Keratinocyte (primary cell): ENCODE data around the gene PRRC2C. TPM values are rescaled to one million over a fixed set of nuclear protein-coding genes. Genes with fewer than 3 reads are reported as not detected.
"Not testable (repeated sequence)": the region's sequence is repeated elsewhere in the genome, so short reads cannot be mapped to it uniquely, and the experiment has no call there.

Experiments
- DNase-seq: peaks from one replicate; pipeline ENCODE4 v3.0.0-alpha.2; 2011; ENCODE audit warnings: low read depth, missing footprints, low spot score
- FAIRE-seq: peaks from 2 replicates; lab custom pipeline; 2011; peaks lifted over from hg19 to GRCh38; lab: Jason Lieb, UNC
- H2AFZ ChIP-seq: 2 replicates; pipeline ENCODE4 v1.6.0; 2012; ENCODE audit warnings: low read length, control low read depth, inconsistent platforms; ENCODE audit not compliant: control insufficient read depth
- H3K27ac ChIP-seq: 2 replicates; pipeline ENCODE4 v1.5.1; 2011; ENCODE audit warnings: low read length; ENCODE audit not compliant: control insufficient read depth, insufficient read depth
- H3K27me3 ChIP-seq: 3 replicates; pipeline ENCODE4 v1.6.0; 2011; ENCODE audit warnings: low read length; ENCODE audit not compliant: control insufficient read depth, insufficient read depth; ENCODE audit errors: extremely low read depth
- H3K36me3 ChIP-seq, 2 experiments: 2 replicates in 1 of 2; 3 replicates in 1 of 2; pipeline ENCODE4 v1.5.1; 2011; ENCODE audit warnings: low read length in 2 of 2, mild to moderate bottlenecking in 1 of 2; ENCODE audit not compliant: control insufficient read depth in 2 of 2, insufficient read depth in 2 of 2; ENCODE audit errors: extremely low read depth in 1 of 2
- H3K4me1 ChIP-seq: 3 replicates; pipeline ENCODE4 v1.5.1; 2011; ENCODE audit warnings: low read length; ENCODE audit not compliant: control insufficient read depth, insufficient read depth; ENCODE audit errors: extremely low read depth
- H3K4me2 ChIP-seq: 3 replicates; pipeline ENCODE4 v1.6.0; 2011; ENCODE audit warnings: low read depth, low read length; ENCODE audit not compliant: control insufficient read depth, insufficient read depth; ENCODE audit errors: extremely low read depth
- H3K4me3 ChIP-seq, 3 experiments: fragments of 200-600 bp in 1 of 3; sonication (generic) in 1 of 3; 2 replicates in 2 of 3; 3 replicates in 1 of 3; pipeline ENCODE4 v1.5.1; 2011 to 2016; ENCODE audit warnings: low read length in 3 of 3, mild to moderate bottlenecking in 3 of 3, control low read depth in 2 of 3, inconsistent platforms in 1 of 3, low read depth in 1 of 3, mixed read lengths in 1 of 3, mixed run types in 1 of 3, moderate library complexity in 1 of 3; ENCODE audit not compliant: control insufficient read depth in 2 of 3, insufficient read depth in 2 of 3; ENCODE audit errors: extremely low read depth in 1 of 3
- H3K79me2 ChIP-seq: 2 replicates; pipeline ENCODE4 v1.6.0; 2012; ENCODE audit warnings: low read length; ENCODE audit not compliant: control insufficient read depth, insufficient read depth
- H3K9ac ChIP-seq: 3 replicates; pipeline ENCODE4 v1.6.0; 2011; ENCODE audit warnings: low read length; ENCODE audit not compliant: control insufficient read depth, insufficient read depth; ENCODE audit errors: extremely low read depth
- H3K9me1 ChIP-seq: 3 replicates; pipeline ENCODE4 v1.6.0; 2011; ENCODE audit warnings: low read length; ENCODE audit not compliant: control insufficient read depth, insufficient read depth; ENCODE audit errors: extremely low read depth
- H3K9me3 ChIP-seq: 2 replicates; pipeline ENCODE4 v1.5.1; 2012; ENCODE audit warnings: low read depth, low read length; ENCODE audit not compliant: control insufficient read depth
- H4K20me1 ChIP-seq: 3 replicates; pipeline ENCODE4 v1.6.0; 2011; ENCODE audit warnings: low read length; ENCODE audit not compliant: control insufficient read depth, insufficient read depth; ENCODE audit errors: extremely low read depth
- EZH2 ChIP-seq: IDR thresholded peaks from one replicate; pipeline ENCODE4 v1.6.1; 2012; ENCODE audit warnings: inconsistent platforms, mild to moderate bottlenecking, low read length, moderate library complexity
- dilution Hi-C: fragments of 300-500 bp; cut with MboI; formaldehyde crosslinking; loops from one replicate; pipeline ENCODE4 v1.7.0; 2020; ENCODE audit warnings: low sequenced_read_pairs; ENCODE audit not compliant: extremely low pct_ligation_motif_present
- polyA plus RNA-seq, 5 experiments: library from polyadenylated mRNA; depleted of rRNA in 3 of 5; stranded (reverse) in 3 of 5; stranded (forward) in 1 of 5; unstranded in 1 of 5; fragments of >200 nt; gene quantifications; 1 replicate in 1 of 5; 2 replicates in 3 of 5; 3 replicates in 1 of 5; pipeline versions ENCODE4 v1.2.1 to v1.2.3, GENCODE V29; 2011 to 2012; ENCODE audit warnings: missing spikeins in 2 of 5, low read depth in 1 of 5, low replicate concordance in 1 of 5
- TF ChIP-seq, protein P1 (sequence below), 3 experiments: IDR thresholded peaks in 1 of 3; conservative IDR thresholded peaks in 1 of 3; optimal IDR thresholded peaks in 1 of 3; 2 replicates in 2 of 3; 3 replicates in 1 of 3; pipeline versions ENCODE3 to v1.5.1; 2011; ENCODE audit warnings: low read length in 3 of 3, mild to moderate bottlenecking in 3 of 3, moderate library complexity in 2 of 3, control low read depth in 1 of 3, inconsistent platforms in 1 of 3; ENCODE audit not compliant: insufficient read depth in 2 of 3; ENCODE audit errors: extremely low read depth in 1 of 3

Gene PRRC2C
- polyA plus RNA-seq, 1 donor (not counting 4 experiments of a cell fraction or from before 2014, with no cell fraction given): 88.6 TPM

DNA sequence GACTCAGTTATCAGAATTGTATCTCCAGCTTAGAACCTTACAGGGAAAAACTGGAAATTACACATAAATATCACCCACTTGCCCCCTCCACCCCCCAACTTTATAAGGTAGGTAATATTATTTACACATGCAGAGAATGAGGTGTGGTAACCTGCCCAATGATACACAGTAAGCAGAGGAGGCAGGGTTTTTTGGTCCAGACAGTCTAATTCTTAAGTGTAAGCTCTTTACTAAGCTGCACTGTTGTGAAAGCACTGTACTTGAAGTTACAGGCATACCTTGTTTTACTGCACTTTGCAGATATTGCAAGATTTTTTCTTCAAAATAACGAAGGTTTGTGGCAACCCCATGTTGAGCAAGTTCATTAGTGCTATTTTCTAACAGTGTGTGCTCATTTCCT, 111.9 kb downstream of the PRRC2C start:
- peaks cover 0 to 3% of the 10 kb centered on the region in 2 experiments for H3K36me3 ChIP-seq
- no peaks in the 10 kb centered on the region for H3K9me1 ChIP-seq
- H4K20me1 ChIP-seq: no peaks in the 10 kb centered on the region
- no peak for TF ChIP-seq EZH2
- TF ChIP-seq, protein P1, sequence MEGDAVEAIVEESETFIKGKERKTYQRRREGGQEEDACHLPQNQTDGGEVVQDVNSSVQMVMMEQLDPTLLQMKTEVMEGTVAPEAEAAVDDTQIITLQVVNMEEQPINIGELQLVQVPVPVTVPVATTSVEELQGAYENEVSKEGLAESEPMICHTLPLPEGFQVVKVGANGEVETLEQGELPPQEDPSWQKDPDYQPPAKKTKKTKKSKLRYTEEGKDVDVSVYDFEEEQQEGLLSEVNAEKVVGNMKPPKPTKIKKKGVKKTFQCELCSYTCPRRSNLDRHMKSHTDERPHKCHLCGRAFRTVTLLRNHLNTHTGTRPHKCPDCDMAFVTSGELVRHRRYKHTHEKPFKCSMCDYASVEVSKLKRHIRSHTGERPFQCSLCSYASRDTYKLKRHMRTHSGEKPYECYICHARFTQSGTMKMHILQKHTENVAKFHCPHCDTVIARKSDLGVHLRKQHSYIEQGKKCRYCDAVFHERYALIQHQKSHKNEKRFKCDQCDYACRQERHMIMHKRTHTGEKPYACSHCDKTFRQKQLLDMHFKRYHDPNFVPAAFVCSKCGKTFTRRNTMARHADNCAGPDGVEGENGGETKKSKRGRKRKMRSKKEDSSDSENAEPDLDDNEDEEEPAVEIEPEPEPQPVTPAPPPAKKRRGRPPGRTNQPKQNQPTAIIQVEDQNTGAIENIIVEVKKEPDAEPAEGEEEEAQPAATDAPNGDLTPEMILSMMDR (optimal IDR thresholded peaks at IDR 0.05 in 1 of 3, IDR thresholded peaks at IDR 0.05 in 1 of 3, conservative IDR thresholded peaks at IDR 0.05 in 1 of 3; ENCODE audit: extremely low read depth in 1 of 3, insufficient read depth in 2 of 3, low read length in 3 of 3): no peak
- dilution Hi-C loops: no loop called here
- DNase-seq (no peak), FAIRE-seq (no peak)
- no peaks in the 10 kb centered on the region for H3K27me3 ChIP-seq
- H3K9me3 ChIP-seq: no peaks in the 10 kb centered on the region
- peaks cover 2% of the 10 kb centered on the region for H3K4me1 ChIP-seq
- H3K79me2 ChIP-seq: no peaks in the 10 kb centered on the region
- no peak overlapping the region for H3K4me2 ChIP-seq
- H2AFZ ChIP-seq: no peak overlapping the region
- no peak overlapping the region for H3K4me3 ChIP-seq
- H3K9ac ChIP-seq: no peak overlapping the region
- H3K27ac ChIP-seq: no peak overlapping the region

DNA sequence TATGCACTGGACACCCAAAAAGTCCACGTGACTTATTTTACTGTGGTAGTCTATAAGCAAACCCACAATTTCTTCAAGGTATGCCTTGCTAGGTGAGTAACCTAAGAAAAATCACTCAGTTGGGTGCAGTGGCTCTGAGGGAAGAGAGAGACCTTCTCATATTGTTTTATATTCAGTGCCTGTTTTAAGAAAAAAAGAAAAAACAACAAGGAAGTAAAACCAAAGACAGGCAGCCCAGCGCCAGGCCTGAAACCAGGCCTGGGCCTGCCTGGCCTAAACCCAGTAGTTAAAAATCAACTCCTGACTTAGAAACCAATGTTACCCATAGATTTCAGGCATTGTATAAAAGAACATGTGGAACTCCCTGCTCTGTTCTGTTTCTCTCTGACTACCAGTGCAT, 115.0 kb downstream of the PRRC2C start:
- H4K20me1 ChIP-seq, H3K27ac ChIP-seq, H2AFZ ChIP-seq, H3K4me1 ChIP-seq, dilution Hi-C loops, H3K9me3 ChIP-seq, H3K4me3 ChIP-seq, H3K79me2 ChIP-seq, H3K36me3 ChIP-seq, DNase-seq, H3K27me3 ChIP-seq, H3K9ac ChIP-seq, FAIRE-seq, H3K4me2 ChIP-seq, H3K9me1 ChIP-seq: not testable (repeated sequence)

DNA sequence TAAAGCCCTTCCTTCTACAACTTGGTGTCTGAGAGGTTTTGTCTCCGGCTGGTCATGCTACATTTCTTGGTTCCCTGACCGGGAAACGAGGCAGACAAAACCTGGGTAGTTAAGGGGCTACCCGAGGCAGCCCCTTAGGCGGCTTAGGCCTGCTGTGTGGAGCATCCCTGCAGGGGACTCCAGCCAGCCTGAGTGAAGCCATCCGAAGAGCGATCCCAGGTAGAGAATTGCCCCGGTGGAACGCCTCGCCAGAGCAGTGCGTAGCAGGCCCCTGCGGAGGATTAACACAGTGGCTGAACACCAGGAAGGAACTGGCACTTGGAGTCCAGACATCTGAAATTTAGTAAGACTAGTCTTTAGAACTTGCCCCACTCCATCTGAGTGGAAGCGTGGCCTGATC, 115.5 kb downstream of the PRRC2C start:
- TF ChIP-seq EZH2: no peak
- TF ChIP-seq, protein P1 (optimal IDR thresholded peaks at IDR 0.05 in 1 of 3, IDR thresholded peaks at IDR 0.05 in 1 of 3, conservative IDR thresholded peaks at IDR 0.05 in 1 of 3; ENCODE audit: extremely low read depth in 1 of 3, insufficient read depth in 2 of 3, low read length in 3 of 3): no peak
- DNase-seq (no peak), FAIRE-seq (no peak)
- H3K79me2 ChIP-seq: no peaks in the 10 kb centered on the region
- H2AFZ ChIP-seq: no peak overlapping the region
- dilution Hi-C loops: no loop called here
- H3K9me1 ChIP-seq: no peaks in the 10 kb centered on the region
- no peak overlapping the region for H3K4me2 ChIP-seq
- H4K20me1 ChIP-seq: no peaks in the 10 kb centered on the region
- no peak overlapping the region for H3K9ac ChIP-seq
- H3K9me3 ChIP-seq: no peaks in the 10 kb centered on the region
- H3K4me1 ChIP-seq: no peaks in the 10 kb centered on the region
- no peak overlapping the region for H3K27ac ChIP-seq
- no peak overlapping the region for H3K4me3 ChIP-seq
- H3K27me3 ChIP-seq: no peaks in the 10 kb centered on the region
- no peaks in the 10 kb centered on the region for H3K36me3 ChIP-seq

DNA sequence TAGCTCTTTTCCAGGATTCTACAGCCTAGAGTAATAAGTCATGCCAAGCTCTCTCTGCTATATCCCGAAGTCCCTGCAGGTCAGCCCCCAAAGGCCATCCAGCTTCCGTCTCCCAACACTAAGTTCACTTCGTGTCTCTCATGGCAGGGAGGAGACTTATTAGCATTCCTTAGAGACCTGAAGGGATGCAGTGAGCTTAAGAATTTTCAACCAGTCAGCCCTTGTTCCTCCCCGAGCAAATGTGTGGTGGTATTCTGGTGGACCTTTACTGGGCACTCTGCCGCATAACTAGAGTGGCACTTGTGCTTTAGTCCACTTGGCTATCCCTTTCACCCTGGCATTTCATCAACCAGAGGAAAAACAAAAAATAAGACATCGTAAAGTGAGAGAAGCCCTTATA, 117.7 kb downstream of the PRRC2C start:
- DNase-seq, H3K36me3 ChIP-seq, H4K20me1 ChIP-seq, H3K27ac ChIP-seq, H3K9me3 ChIP-seq, H3K27me3 ChIP-seq, dilution Hi-C loops, H3K9me1 ChIP-seq, H3K4me3 ChIP-seq, H2AFZ ChIP-seq, H3K79me2 ChIP-seq, FAIRE-seq, H3K9ac ChIP-seq, H3K4me1 ChIP-seq, H3K4me2 ChIP-seq: not testable (repeated sequence)
